Measurements from ENCODE around the gene FAM171A1.

GRCh38 chr10:15313843-15314242 is 57.2 kb downstream of the FAM171A1 start:
- TF ChIP-seq CTCF (IDR thresholded peaks at IDR 0.05) (no peak), POLR2A (IDR thresholded peaks at IDR 0.05) (no peak)
